HL-60/S4 (cell line): ENCODE results near the gene ALAS2.
"Not testable (repeated sequence)": the region's sequence is repeated elsewhere in the genome, so short reads cannot be mapped to it uniquely, and the experiment has no call there.

Experiments
- in situ Hi-C: fragments of 300-500 bp; cut with MboI; formaldehyde crosslinking; loops from 2 replicates; pipeline ENCODE4 v1.14.3; 2022; ENCODE audit warnings: low sequenced_read_pairs

ALAS2 gene

GRCh38 chrX:55030271-55031205, at the start of gene ALAS2:
TSS of gene ALAS2 (minus strand) at chrX:55030977. CDS start at chrX:55026000, 4,977 bp downstream.
- in situ Hi-C loops, result no loop called here

- in situ Hi-C loops, result no loop called here
Measured at GRCh38 chrX:55074851-55075467, 44.2 kb upstream of the ALAS2 start, which contains the start of gene PAGE2B. TSS of gene PAGE2B (plus strand) at chrX:55075030. CDS start at chrX:55076042, 1,012 bp downstream.

- in situ Hi-C loops, result no loop called here
Measured at GRCh38 chrX:55072286-55072685, 41.5 kb upstream of the ALAS2 start.

- in situ Hi-C loops, result not testable (repeated sequence)
Measured at GRCh38 chrX:55067180-55067579, 36.4 kb upstream of the ALAS2 start.

GRCh38 chrX:55057675-55058249, 27.0 kb upstream of the ALAS2 start:
- in situ Hi-C loops, result no loop called here

- in situ Hi-C loops, result no loop called here
Measured at GRCh38 chrX:55056820-55057674, 26.3 kb upstream of the ALAS2 start.

- in situ Hi-C loops, result not testable (repeated sequence)
Measured at GRCh38 chrX:55050599-55050998, 19.8 kb upstream of the ALAS2 start.

- in situ Hi-C loops, result no loop called here
Measured at GRCh38 chrX:55041514-55041913, 10.7 kb upstream of the ALAS2 start.

GRCh38 chrX:55039471-55039870, 8.7 kb upstream of the ALAS2 start:
- in situ Hi-C loops, result no loop called here

- in situ Hi-C loops, result no loop called here
Measured at GRCh38 chrX:55033429-55033828, 2.7 kb upstream of the ALAS2 start.

GRCh38 chrX:55029291-55029690, 1.5 kb downstream of the ALAS2 start:
- in situ Hi-C loops, result no loop called here

GRCh38 chrX:55028611-55029010, 2.2 kb downstream of the ALAS2 start:
- in situ Hi-C loops, result no loop called here

- in situ Hi-C loops, result no loop called here
Measured at GRCh38 chrX:55028040-55028439, 2.7 kb downstream of the ALAS2 start.

- in situ Hi-C loops, result no loop called here
Measured at GRCh38 chrX:55026840-55027239, 3.9 kb downstream of the ALAS2 start.

- in situ Hi-C loops, result no loop called here
Measured at GRCh38 chrX:55026143-55026542, 4.6 kb downstream of the ALAS2 start.

GRCh38 chrX:55014897-55015299, 15.9 kb downstream of the ALAS2 start:
- in situ Hi-C loops, result no loop called here

GRCh38 chrX:55011294-55011693, 19.5 kb downstream of the ALAS2 start:
- in situ Hi-C loops, result no loop called here

- in situ Hi-C loops, result no loop called here
Measured at GRCh38 chrX:55008571-55009358, 22.0 kb downstream of the ALAS2 start.

GRCh38 chrX:55007656-55008055, 23.1 kb downstream of the ALAS2 start:
- in situ Hi-C loops, result no loop called here
